SK-N-SH treated with all-trans-retinoic acid at 6 μM for 48 hours (cell line): ENCODE results near the gene MFN2.

Source experiments
- CSDC2 ChIP-seq: fragments of 250-450 bp; sonication (Bioruptor Pico); IDR thresholded peaks from 2 replicates; pipeline ENCODE4 v1.5.0; 2020; ENCODE audit warnings: mild to moderate bottlenecking, moderate library complexity
- ISL1 ChIP-seq: fragments of 250-450 bp; sonication (Bioruptor Pico); IDR thresholded peaks from 2 replicates; pipeline ENCODE4 v2.1.2; 2022; ENCODE audit warnings: mild to moderate bottlenecking, moderate library complexity
- OSR1 ChIP-seq: fragments of 250-450 bp; sonication (Bioruptor Pico); IDR thresholded peaks from 2 replicates; pipeline ENCODE4 v1.8.0; 2022; ENCODE audit warnings: moderate library complexity, mild to moderate bottlenecking, inconsistent platforms
- PATZ1 ChIP-seq: fragments of 250-450 bp; sonication (Bioruptor Pico); IDR thresholded peaks from 2 replicates; pipeline ENCODE4 v1.8.0; 2020; ENCODE audit warnings: mild to moderate bottlenecking, moderate library complexity, borderline replicate concordance
- TSHZ2 ChIP-seq: fragments of 250-450 bp; sonication (Bioruptor Pico); IDR thresholded peaks from 2 replicates; pipeline ENCODE4 v1.5.0; 2020; ENCODE audit warnings: mild to moderate bottlenecking, moderate library complexity

- TF ChIP-seq PATZ1 (CRISPR knock-in tag) (no peak), CSDC2 (no peak), TSHZ2 (CRISPR knock-in tag) (no peak), ISL1 (CRISPR knock-in tag) (no peak), OSR1 (CRISPR knock-in tag) (no peak)
These were observed 25.0 kb upstream of the MFN2 start for GRCh38 chr1:11955221-11955620.
